ENCODE measurements around the gene EP300. TPM values are rescaled to one million over a fixed set of nuclear protein-coding genes. Genes with fewer than 3 reads are reported as not detected.
A peak's percentile ranks its signal among the peaks of the same experiment; 100 is the strongest.
"Not testable (repeated sequence)": the region's sequence is repeated elsewhere in the genome, so short reads cannot be mapped to it uniquely, and the experiment has no call there.

The EP300 gene
- 29.0 and 53.8 TPM in 2 replicates for total RNA-seq
- polyA plus RNA-seq, result 19.5 and 28.8 TPM in 2 replicates

DNA sequence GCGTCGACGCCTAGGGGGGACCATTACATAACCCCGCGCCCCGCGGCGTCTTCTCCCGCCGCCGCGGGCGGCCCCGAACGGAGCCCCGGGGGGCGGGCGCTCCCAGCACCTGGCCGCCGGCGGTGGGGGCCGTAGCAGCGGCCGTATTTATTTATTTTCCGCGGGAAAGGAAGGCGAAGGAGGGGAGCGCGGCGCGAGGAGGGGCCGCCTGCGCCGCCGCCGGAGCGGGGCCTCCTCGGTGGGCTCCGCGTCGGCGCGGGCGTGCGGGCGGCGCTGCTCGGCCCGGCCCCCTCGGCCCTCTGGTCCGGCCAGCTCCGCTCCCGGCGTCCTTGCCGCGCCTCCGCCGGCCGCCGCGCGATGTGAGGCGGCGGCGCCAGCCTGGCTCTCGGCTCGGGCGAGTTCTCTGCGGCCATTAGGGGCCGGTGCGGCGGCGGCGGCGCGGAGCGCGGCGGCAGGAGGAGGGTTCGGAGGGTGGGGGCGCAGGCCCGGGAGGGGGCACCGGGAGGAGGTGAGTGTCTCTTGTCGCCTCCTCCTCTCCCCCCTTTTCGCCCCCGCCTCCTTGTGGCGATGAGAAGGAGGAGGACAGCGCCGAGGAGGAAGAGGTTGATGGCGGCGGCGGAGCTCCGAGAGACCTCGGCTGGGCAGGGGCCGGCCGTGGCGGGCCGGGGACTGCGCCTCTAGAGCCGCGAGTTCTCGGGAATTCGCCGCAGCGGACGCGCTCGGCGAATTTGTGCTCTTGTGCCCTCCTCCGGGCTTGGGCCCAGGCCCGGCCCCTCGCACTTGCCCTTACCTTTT is at the start of gene EP300:
EP300 (plus strand) TSS at position 570 of the 795 bp plus-strand sequence. CDS start 413 bp downstream, outside the sequence.
- Histone ChIP-seq H3K27ac (peak within 1 kb of the TSS; percentile 100), H3K9me3 (ENCODE audit: low read depth) (no peaks in the 10 kb centered on the region), H3K4me3 (peak within 1 kb of the TSS; percentile 98), H3K79me2 (peaks cover 51% of the 10 kb centered on the region), H4K20me1 (ENCODE audit: insufficient read depth, poor library complexity, severe bottlenecking) (peaks cover 46% of the 10 kb centered on the region), H2AFZ (peak within 1 kb of the TSS; percentile 75), H3K36me3 (replicated peaks; ENCODE audit: insufficient read depth, low read depth) (no peaks in the 10 kb centered on the region), H3K27me3 (no peaks in the 10 kb centered on the region), H3K4me1 (ENCODE audit: insufficient read depth) (peaks cover 10% of the 10 kb centered on the region), H3K9me2 (replicated peaks; ENCODE audit: insufficient read depth) (no peaks in the 10 kb centered on the region), H3K4me2 (peak within 1 kb of the TSS; percentile 85)
- WGBS (ENCODE audit: low lambda C conversion rate, missing lambda C conversion rate), result under 1% methylated on average over 55 of the region's 112 CpGs
- TF ChIP-seq, protein P1, sequence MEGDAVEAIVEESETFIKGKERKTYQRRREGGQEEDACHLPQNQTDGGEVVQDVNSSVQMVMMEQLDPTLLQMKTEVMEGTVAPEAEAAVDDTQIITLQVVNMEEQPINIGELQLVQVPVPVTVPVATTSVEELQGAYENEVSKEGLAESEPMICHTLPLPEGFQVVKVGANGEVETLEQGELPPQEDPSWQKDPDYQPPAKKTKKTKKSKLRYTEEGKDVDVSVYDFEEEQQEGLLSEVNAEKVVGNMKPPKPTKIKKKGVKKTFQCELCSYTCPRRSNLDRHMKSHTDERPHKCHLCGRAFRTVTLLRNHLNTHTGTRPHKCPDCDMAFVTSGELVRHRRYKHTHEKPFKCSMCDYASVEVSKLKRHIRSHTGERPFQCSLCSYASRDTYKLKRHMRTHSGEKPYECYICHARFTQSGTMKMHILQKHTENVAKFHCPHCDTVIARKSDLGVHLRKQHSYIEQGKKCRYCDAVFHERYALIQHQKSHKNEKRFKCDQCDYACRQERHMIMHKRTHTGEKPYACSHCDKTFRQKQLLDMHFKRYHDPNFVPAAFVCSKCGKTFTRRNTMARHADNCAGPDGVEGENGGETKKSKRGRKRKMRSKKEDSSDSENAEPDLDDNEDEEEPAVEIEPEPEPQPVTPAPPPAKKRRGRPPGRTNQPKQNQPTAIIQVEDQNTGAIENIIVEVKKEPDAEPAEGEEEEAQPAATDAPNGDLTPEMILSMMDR (IDR thresholded peaks at IDR 0.05; ENCODE audit: poor library complexity), result no peak
- TF ChIP-seq EZH2phosphoT487 (IDR thresholded peaks at IDR 0.05; ENCODE audit: low read depth, severe bottlenecking, unreplicated experiment), result no peak
- TF ChIP-seq EZH2 (IDR thresholded peaks at IDR 0.05; ENCODE audit: borderline replicate concordance), result no peak
- peak; percentile 91 for DNase-seq (ENCODE audit: low spot score)

DNA sequence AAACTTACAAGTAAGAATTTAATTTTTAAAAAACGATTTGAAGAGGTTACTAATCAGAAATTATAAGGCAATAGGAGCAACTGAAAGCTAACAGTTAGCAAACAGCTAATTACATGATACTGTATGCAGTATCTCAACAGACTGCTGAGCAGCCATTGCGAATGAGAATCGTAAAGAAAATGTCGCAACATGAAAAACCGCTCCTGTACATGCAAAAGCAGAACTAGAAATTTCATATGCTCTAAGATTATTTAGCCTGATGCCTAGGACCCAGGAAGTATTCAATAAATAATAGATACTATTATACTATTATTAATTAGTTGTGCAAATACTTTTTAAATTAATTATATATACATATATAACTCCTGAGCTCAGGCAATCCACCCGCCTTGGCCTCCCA is 48.7 kb upstream of the EP300 start:
- no peak overlapping the region for H2AFZ ChIP-seq
- 89% methylated on average over 6 of the region's 6 CpGs for WGBS (ENCODE audit: low lambda C conversion rate, missing lambda C conversion rate)
- no peaks in the 10 kb centered on the region for H4K20me1 ChIP-seq (ENCODE audit: insufficient read depth, poor library complexity, severe bottlenecking)
- TF ChIP-seq, protein P1 (IDR thresholded peaks at IDR 0.05; ENCODE audit: poor library complexity), result no peak
- TF ChIP-seq EZH2phosphoT487 (IDR thresholded peaks at IDR 0.05; ENCODE audit: low read depth, severe bottlenecking, unreplicated experiment) (no peak), EZH2 (IDR thresholded peaks at IDR 0.05; ENCODE audit: borderline replicate concordance) (no peak)
- no peaks in the 10 kb centered on the region for H3K9me3 ChIP-seq (ENCODE audit: low read depth)
- H3K9me2 ChIP-seq (replicated peaks; ENCODE audit: insufficient read depth), result no peaks in the 10 kb centered on the region
- no peaks in the 10 kb centered on the region for H3K36me3 ChIP-seq (replicated peaks; ENCODE audit: insufficient read depth, low read depth)
- H3K4me1 ChIP-seq (ENCODE audit: insufficient read depth), result peaks cover under 1% of the 10 kb centered on the region
- no peaks in the 10 kb centered on the region for H3K27me3 ChIP-seq
- no peak overlapping the region for H3K27ac ChIP-seq
- no peak for DNase-seq (ENCODE audit: low spot score)
- no peak overlapping the region for H3K4me3 ChIP-seq
- no peaks in the 10 kb centered on the region for H3K79me2 ChIP-seq
- no peak overlapping the region for H3K4me2 ChIP-seq

DNA sequence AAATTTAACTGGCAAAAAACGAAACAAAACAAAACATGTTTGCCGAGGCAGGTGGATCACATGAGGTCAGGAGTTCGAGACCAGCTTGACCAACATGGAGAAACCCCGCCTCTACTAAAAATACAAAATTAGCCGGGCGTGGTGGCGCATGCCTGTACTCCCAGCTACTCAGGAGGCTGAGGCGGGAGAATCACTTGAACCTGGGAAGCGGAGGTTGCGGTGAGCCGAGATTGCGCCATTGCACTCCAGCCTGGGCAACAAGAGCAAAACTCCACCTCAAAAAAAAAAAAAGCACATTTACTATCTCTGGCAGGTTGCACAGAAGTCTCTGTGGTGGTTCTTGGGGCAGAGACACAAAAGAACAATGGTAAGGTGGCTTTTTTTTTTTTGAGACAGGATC is 46.8 kb upstream of the EP300 start:
- not testable (repeated sequence) for H3K4me2 ChIP-seq; H3K36me3 ChIP-seq (replicated peaks; ENCODE audit: insufficient read depth, low read depth); H3K27me3 ChIP-seq; H3K9me3 ChIP-seq (ENCODE audit: low read depth); H3K79me2 ChIP-seq; H4K20me1 ChIP-seq (ENCODE audit: insufficient read depth, poor library complexity, severe bottlenecking); DNase-seq (ENCODE audit: low spot score); H3K9me2 ChIP-seq (replicated peaks; ENCODE audit: insufficient read depth); H3K27ac ChIP-seq; H2AFZ ChIP-seq; H3K4me3 ChIP-seq
- peaks cover 10% of the 10 kb centered on the region for H3K4me1 ChIP-seq (ENCODE audit: insufficient read depth)
- 88% methylated on average over 12 of the region's 12 CpGs for WGBS (ENCODE audit: low lambda C conversion rate, missing lambda C conversion rate)

- 88% methylated on average over 3 of the region's 3 CpGs for WGBS (ENCODE audit: low lambda C conversion rate, missing lambda C conversion rate)
- H3K4me1 ChIP-seq (ENCODE audit: insufficient read depth), result peaks cover 12% of the 10 kb centered on the region
- no peaks in the 10 kb centered on the region for H3K36me3 ChIP-seq (replicated peaks; ENCODE audit: insufficient read depth, low read depth)
- no peaks in the 10 kb centered on the region for H3K9me2 ChIP-seq (replicated peaks; ENCODE audit: insufficient read depth)
- no peak overlapping the region for H3K27ac ChIP-seq
- H3K79me2 ChIP-seq, result no peaks in the 10 kb centered on the region
- no peak for TF ChIP-seq EZH2 (IDR thresholded peaks at IDR 0.05; ENCODE audit: borderline replicate concordance)
- TF ChIP-seq, protein P1 (IDR thresholded peaks at IDR 0.05; ENCODE audit: poor library complexity), result no peak
- H3K27me3 ChIP-seq, result no peaks in the 10 kb centered on the region
- no peaks in the 10 kb centered on the region for H3K9me3 ChIP-seq (ENCODE audit: low read depth)
- DNase-seq (ENCODE audit: low spot score), result no peak
- no peak overlapping the region for H3K4me2 ChIP-seq
- H4K20me1 ChIP-seq (ENCODE audit: insufficient read depth, poor library complexity, severe bottlenecking), result no peaks in the 10 kb centered on the region
- H3K4me3 ChIP-seq, result no peak overlapping the region
- no peak overlapping the region for H2AFZ ChIP-seq
Measured at GRCh38 chr22:41047801-41048211, 44.6 kb upstream of the EP300 start.

DNA sequence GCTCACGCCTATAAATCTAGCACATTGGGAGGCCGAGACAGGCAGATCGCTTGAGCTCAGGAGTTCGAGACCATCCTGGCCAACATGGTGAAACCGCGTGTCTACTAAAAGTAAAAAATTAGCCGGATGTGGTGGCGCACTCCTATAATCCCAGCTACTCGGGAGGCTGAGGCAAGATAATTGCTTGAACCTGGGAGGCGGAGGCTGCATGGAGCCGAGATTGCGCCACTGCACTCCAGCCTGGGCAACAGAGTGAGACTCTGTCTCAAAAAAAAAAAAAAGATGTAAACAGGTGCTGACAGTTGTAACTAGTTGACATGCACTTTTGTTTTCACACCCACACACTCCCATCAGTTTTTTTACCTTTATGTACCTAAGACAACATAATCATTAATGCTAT is 44.0 kb upstream of the EP300 start:
- H3K36me3 ChIP-seq (replicated peaks; ENCODE audit: insufficient read depth, low read depth); H3K79me2 ChIP-seq; H3K9me3 ChIP-seq (ENCODE audit: low read depth); H4K20me1 ChIP-seq (ENCODE audit: insufficient read depth, poor library complexity, severe bottlenecking); H3K27me3 ChIP-seq; H3K4me3 ChIP-seq; DNase-seq (ENCODE audit: low spot score); H3K9me2 ChIP-seq (replicated peaks; ENCODE audit: insufficient read depth): not testable (repeated sequence)
- 87% methylated on average over 12 of the region's 12 CpGs for WGBS (ENCODE audit: low lambda C conversion rate, missing lambda C conversion rate)
- Histone ChIP-seq H2AFZ (peak overlapping the region; percentile 62), H3K4me2 (peak overlapping the region; percentile 70), H3K27ac (peak overlapping the region; percentile 78), H3K4me1 (ENCODE audit: insufficient read depth) (peaks cover 18% of the 10 kb centered on the region)

Data from hepatocyte (in vitro differentiated cells).